GM12878 (cell line): ENCODE data around the gene BRF1.

Experiments
- CREB1 ChIP-seq: IDR thresholded peaks from 2 replicates; pipeline ENCODE4 v1.6.1; 2012; ENCODE audit warnings: low read depth, mild to moderate bottlenecking, inconsistent platforms
- NFXL1 ChIP-seq: fragments of 450-650 bp; IDR thresholded peaks from 2 replicates; pipeline ENCODE4 v1.6.1; 2017; ENCODE audit warnings: antibody characterized with exemption, mild to moderate bottlenecking, borderline replicate concordance
- POLR2A ChIP-seq: IDR thresholded peaks from 2 replicates; pipeline ENCODE4 v1.6.1; 2011; ENCODE audit warnings: low read depth, mild to moderate bottlenecking, low read length
- SIX5 ChIP-seq: IDR thresholded peaks from 2 replicates; pipeline ENCODE4 v1.6.1; 2011; ENCODE audit warnings: mild to moderate bottlenecking, low read depth, low read length, moderate library complexity; ENCODE audit not compliant: severe bottlenecking
- YY1 ChIP-seq: IDR thresholded peaks from 2 replicates; pipeline ENCODE4 v1.6.1; 2011; ENCODE audit warnings: low read depth, mild to moderate bottlenecking, low read length
- TF ChIP-seq, protein P1 (sequence below), 3 experiments: IDR thresholded peaks in 2 of 3; conservative IDR thresholded peaks in 1 of 3; 2 replicates each; pipeline ENCODE4 v1.5.1; 2011; ENCODE audit warnings: low read depth in 3 of 3, low read length in 3 of 3, mild to moderate bottlenecking in 3 of 3, control low read depth in 2 of 3, moderate library complexity in 2 of 3, inconsistent platforms in 1 of 3, mixed read lengths in 1 of 3; ENCODE audit not compliant: control insufficient read depth in 2 of 3, insufficient read depth in 1 of 3; ENCODE audit errors: extremely low read depth in 1 of 3

DNA sequence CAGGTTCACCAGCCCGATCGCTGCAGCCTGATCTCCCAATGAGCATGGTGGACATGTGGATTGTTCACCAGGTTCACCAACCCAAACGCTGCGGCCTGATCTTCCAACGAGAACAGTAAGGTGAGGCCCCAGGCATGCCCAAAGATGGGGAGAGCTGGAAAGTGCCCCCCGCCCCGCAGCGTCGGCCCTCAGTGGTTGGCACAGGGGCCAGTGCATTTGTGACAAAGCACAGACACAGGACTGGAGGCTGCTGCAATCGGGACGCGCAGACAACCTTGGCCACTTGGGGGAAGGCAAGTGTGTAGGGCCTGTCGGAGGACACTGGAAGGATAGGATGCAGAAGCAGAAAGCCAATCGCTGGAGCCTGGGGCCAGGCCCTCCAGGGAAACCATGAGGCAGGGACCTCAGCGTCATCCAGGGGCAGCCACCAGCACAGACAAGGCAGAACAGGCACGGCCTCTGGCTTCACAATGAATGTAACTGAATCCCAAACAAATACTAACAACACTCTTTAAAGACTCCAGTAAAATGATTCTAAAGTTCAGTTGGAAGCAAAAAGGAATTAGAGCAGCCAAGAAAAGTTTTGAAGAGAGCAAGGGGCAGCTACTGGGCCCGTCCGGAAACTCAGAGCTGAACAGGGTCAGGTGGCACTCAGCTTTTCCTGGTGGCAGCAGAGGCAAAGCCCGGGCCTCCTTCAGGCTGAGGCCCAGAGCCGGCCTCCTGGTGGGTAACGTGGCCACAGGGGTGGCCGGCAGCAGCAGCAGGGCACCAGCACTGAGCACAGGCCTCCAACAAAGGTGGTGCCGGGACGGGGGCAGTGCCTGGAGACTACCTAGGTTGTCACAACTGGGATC, 13.3 kb downstream of the BRF1 start:
- TF ChIP-seq, protein P1, sequence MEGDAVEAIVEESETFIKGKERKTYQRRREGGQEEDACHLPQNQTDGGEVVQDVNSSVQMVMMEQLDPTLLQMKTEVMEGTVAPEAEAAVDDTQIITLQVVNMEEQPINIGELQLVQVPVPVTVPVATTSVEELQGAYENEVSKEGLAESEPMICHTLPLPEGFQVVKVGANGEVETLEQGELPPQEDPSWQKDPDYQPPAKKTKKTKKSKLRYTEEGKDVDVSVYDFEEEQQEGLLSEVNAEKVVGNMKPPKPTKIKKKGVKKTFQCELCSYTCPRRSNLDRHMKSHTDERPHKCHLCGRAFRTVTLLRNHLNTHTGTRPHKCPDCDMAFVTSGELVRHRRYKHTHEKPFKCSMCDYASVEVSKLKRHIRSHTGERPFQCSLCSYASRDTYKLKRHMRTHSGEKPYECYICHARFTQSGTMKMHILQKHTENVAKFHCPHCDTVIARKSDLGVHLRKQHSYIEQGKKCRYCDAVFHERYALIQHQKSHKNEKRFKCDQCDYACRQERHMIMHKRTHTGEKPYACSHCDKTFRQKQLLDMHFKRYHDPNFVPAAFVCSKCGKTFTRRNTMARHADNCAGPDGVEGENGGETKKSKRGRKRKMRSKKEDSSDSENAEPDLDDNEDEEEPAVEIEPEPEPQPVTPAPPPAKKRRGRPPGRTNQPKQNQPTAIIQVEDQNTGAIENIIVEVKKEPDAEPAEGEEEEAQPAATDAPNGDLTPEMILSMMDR (IDR thresholded peaks at IDR 0.05 in 2 of 3, conservative IDR thresholded peaks at IDR 0.05 in 1 of 3; ENCODE audit: control insufficient read depth in 2 of 3, extremely low read depth in 1 of 3, insufficient read depth in 1 of 3, low read depth in 3 of 3, low read length in 3 of 3): no peak
- TF ChIP-seq CREB1 (no peak), POLR2A (no peak), NFXL1 (no peak), YY1 (no peak), SIX5 (no peak)
